HEK293T (cell line): Measurements from ENCODE around the gene ZNF91.
"Not testable (repeated sequence)": the region's sequence is repeated elsewhere in the genome, so short reads cannot be mapped to it uniquely, and the experiment has no call there.

ENCODE experiments used
- CTCF ChIA-PET: fragments of 350-600 bp; formaldehyde crosslinking; extraction: SDS; loops from one replicate; lab custom pipeline; 2021; ENCODE audit warnings: antibody characterized with exemption, inconsistent platforms; lab: Yijun Ruan, JAX
- POLR2A ChIA-PET: fragments of 350-600 bp; formaldehyde crosslinking; extraction: SDS; loops from one replicate; lab custom pipeline; 2020; ENCODE audit warnings: antibody characterized with exemption, inconsistent platforms; lab: Yijun Ruan, JAX
- DNase-seq: peaks from one replicate; pipeline ENCODE4 v3.0.0; 2012; ENCODE audit warnings: mixed read lengths; ENCODE audit errors: extremely low spot score
- ARNT ChIP-seq: fragments of 450-650 bp; IDR thresholded peaks from 2 replicates; pipeline ENCODE4 v1.6.1; 2017; ENCODE audit warnings: mild to moderate bottlenecking
- BHLHE40 ChIP-seq: fragments of 450-650 bp; IDR thresholded peaks from 2 replicates; pipeline ENCODE4 v1.6.1; 2016; ENCODE audit warnings: mild to moderate bottlenecking, moderate library complexity, borderline replicate concordance
- CTBP1 ChIP-seq: fragments of 450-650 bp; IDR thresholded peaks from 2 replicates; pipeline ENCODE4 v1.6.1; 2016; ENCODE audit warnings: borderline replicate concordance
- ELF4 ChIP-seq: fragments of 450-650 bp; IDR thresholded peaks from 2 replicates; pipeline ENCODE4 v1.6.1; 2017; ENCODE audit warnings: antibody characterized with exemption
- FOXA1 ChIP-seq: fragments of 450-650 bp; IDR thresholded peaks from 2 replicates; pipeline ENCODE4 v1.6.1; 2016; ENCODE audit warnings: mild to moderate bottlenecking
- FOXK2 ChIP-seq: fragments of 450-650 bp; IDR thresholded peaks from 2 replicates; pipeline ENCODE4 v1.6.1; 2016; ENCODE audit warnings: mild to moderate bottlenecking
- FOXM1 ChIP-seq: fragments of 450-650 bp; IDR thresholded peaks from 2 replicates; pipeline ENCODE4 v1.6.1; 2017; ENCODE audit warnings: mild to moderate bottlenecking, borderline replicate concordance
- HDGF ChIP-seq: fragments of 450-650 bp; IDR thresholded peaks from 2 replicates; pipeline ENCODE4 v1.6.1; 2017; ENCODE audit warnings: antibody characterized with exemption, borderline replicate concordance
- L3MBTL2 ChIP-seq: fragments of 450-650 bp; conservative IDR thresholded peaks from 2 replicates; pipeline ENCODE4 v1.6.1; 2016; ENCODE audit warnings: mild to moderate bottlenecking
- LEF1 ChIP-seq: fragments of 450-650 bp; IDR thresholded peaks from 2 replicates; pipeline ENCODE4 v1.6.1; 2017; ENCODE audit warnings: mild to moderate bottlenecking, borderline replicate concordance
- NFRKB ChIP-seq: fragments of 450-650 bp; IDR thresholded peaks from 2 replicates; pipeline ENCODE4 v1.6.1; 2016; ENCODE audit warnings: mild to moderate bottlenecking, moderate library complexity
- SP1 ChIP-seq: fragments of 450-650 bp; IDR thresholded peaks from 2 replicates; pipeline ENCODE4 v1.6.1; 2017
- SUZ12 ChIP-seq: fragments of 450-650 bp; IDR thresholded peaks from 2 replicates; pipeline ENCODE4 v1.6.1; 2016; ENCODE audit warnings: mild to moderate bottlenecking
- TARDBP ChIP-seq: fragments of 450-650 bp; IDR thresholded peaks from 2 replicates; pipeline ENCODE4 v1.6.1; 2016
- ZNF384 ChIP-seq: fragments of 450-650 bp; IDR thresholded peaks from 2 replicates; pipeline ENCODE4 v1.6.1; 2016
- TF ChIP-seq, protein P1 (sequence below): fragments of 450-650 bp; IDR thresholded peaks from 2 replicates; pipeline ENCODE4 v1.6.1; 2016

The ZNF91 gene

GRCh38 chr19:23399443-23399842 is 4.2 kb upstream of the ZNF91 start:
- DNase-seq: no peak
- CTCF ChIA-PET: no interaction called here
- TF ChIP-seq BHLHE40 (no peak), ZNF384 (no peak), HDGF (no peak), TARDBP (no peak), NFRKB (no peak), SUZ12 (no peak), FOXK2 (no peak)
- TF ChIP-seq, protein P1, sequence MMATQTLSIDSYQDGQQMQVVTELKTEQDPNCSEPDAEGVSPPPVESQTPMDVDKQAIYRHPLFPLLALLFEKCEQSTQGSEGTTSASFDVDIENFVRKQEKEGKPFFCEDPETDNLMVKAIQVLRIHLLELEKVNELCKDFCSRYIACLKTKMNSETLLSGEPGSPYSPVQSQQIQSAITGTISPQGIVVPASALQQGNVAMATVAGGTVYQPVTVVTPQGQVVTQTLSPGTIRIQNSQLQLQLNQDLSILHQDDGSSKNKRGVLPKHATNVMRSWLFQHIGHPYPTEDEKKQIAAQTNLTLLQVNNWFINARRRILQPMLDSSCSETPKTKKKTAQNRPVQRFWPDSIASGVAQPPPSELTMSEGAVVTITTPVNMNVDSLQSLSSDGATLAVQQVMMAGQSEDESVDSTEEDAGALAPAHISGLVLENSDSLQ: no peak
- POLR2A ChIA-PET: no interaction called here

GRCh38 chr19:23395722-23396117 is 449 bp upstream of the ZNF91 start:
- CTCF ChIA-PET, DNase-seq: not testable (repeated sequence)
- POLR2A ChIA-PET: interaction anchor here (1.2 to 1.4 kb wide), 2 partner anchors 122 to 291 kb away, joined by 3 to 5 read pairs; partner anchors contain the start of gene ZNF675

DNA sequence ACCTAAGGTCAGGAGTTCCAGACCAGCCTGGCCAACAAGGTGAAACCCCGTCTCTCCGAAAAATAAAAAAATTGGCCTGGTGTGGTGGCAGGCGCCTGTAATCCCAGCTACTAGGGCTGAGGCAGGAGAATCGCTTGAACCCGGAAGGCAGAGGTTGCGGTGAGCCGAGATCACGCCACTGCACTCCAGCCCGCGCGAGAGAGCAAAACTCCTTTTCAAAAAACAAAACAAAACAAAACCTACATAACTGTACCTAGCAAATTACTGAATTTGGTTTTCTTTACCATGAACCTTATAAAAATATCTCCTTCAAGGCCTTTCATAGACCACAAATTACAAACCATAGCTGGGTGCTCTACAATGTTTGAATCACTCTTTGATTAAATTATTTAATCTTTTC is 760 bp downstream of the ZNF91 start:
- no peak for DNase-seq
- ChIA-PET POLR2A (interaction anchor here (1.2 to 1.4 kb wide), 2 partner anchors 121 to 293 kb away, joined by 3 to 5 read pairs; partner anchors contain the start of gene ZNF675), CTCF (no interaction called here)
- TF ChIP-seq, protein P1: no peak
- TF ChIP-seq ELF4 (no peak), BHLHE40 (no peak), FOXK2 (no peak), CTBP1 (no peak), HDGF (no peak), FOXA1 (no peak), LEF1 (no peak), L3MBTL2 (no peak)

GRCh38 chr19:23393121-23393520 is 2.1 kb downstream of the ZNF91 start:
- POLR2A ChIA-PET: no interaction called here
- CTCF ChIA-PET: no interaction called here
- TF ChIP-seq FOXA1: no peak
- TF ChIP-seq, protein P1: no peak
- TF ChIP-seq LEF1: no peak
- TF ChIP-seq CTBP1: no peak
- no peak for DNase-seq

- ChIA-PET POLR2A (no interaction called here), CTCF (no interaction called here)
- DNase-seq: no peak
- TF ChIP-seq CTBP1 (no peak), TARDBP (no peak)
- TF ChIP-seq, protein P1: no peak
Measured at GRCh38 chr19:23391236-23391635, 4.0 kb downstream of the ZNF91 start.

GRCh38 chr19:23385404-23385803 is 9.9 kb downstream of the ZNF91 start:
- POLR2A ChIA-PET: no interaction called here
- CTCF ChIA-PET: no interaction called here
- TF ChIP-seq L3MBTL2 (no peak), ARNT (no peak), ZNF384 (no peak), ELF4 (no peak), FOXA1 (no peak), SUZ12 (no peak), CTBP1 (no peak), TARDBP (no peak), LEF1 (no peak), SP1 (no peak), HDGF (no peak), BHLHE40 (no peak), FOXK2 (no peak), FOXM1 (no peak), NFRKB (no peak)
- TF ChIP-seq, protein P1: no peak
- no peak for DNase-seq

DNA sequence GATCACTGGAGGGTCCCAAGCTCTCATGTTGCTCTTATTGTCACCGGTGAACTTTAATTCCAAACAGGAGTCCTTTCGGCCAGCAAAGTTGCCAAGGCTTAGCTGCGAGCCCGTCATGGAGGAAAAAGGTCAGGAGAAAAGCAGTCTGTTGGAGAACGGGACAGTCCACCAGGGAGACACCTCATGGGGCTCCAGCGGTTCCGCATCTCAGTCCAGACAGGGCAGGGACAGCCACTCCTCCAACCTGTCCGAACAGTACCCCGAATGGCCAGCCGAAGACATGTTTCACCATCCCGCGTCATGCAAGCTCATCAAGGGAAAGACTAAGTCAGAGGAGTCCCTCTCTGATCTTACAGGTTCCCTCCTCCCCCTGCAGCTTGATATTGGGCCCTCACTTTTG is 10.4 kb downstream of the ZNF91 start:
- TF ChIP-seq SP1 (no peak), CTBP1 (no peak), ELF4 (no peak), FOXM1 (no peak), L3MBTL2 (no peak), FOXK2 (no peak), ZNF384 (no peak), NFRKB (no peak)
- TF ChIP-seq, protein P1: no peak
- ChIA-PET CTCF (no interaction called here), POLR2A (no interaction called here)
- DNase-seq: no peak
